ENCODE results near the gene CYGB.

Gene CYGB

GRCh38 chr17:76574166-76574565, 36.7 kb upstream of the CYGB start:
- ChIA-PET CTCF (interaction anchor here (0.5 to 1.8 kb wide), 3 partner anchors 21 to 244 kb away, joined by 3 to 6 read pairs (median 4); no protein-coding TSS in a partner anchor), POLR2A (no interaction called here)
- H3K4me3 ChIP-seq (ENCODE audit: low read depth, low read length) = no peak overlapping the region
- no peak overlapping the region for H3K27ac ChIP-seq (ENCODE audit: extremely low read depth, low read depth, low read length)
- H3K36me3 ChIP-seq (ENCODE audit: control insufficient read depth in 2 of 2, insufficient read depth in 1 of 2, low read length in 2 of 2) = no peaks in the 10 kb centered on the region
- TF ChIP-seq ZEB2 (tag by site-specific recombination; IDR thresholded peaks at IDR 0.05) (no peak), PRDM4 (tag by site-specific recombination; IDR thresholded peaks at IDR 0.05) (no peak), ZNF776 (tag by site-specific recombination; IDR thresholded peaks at IDR 0.05; ENCODE audit: borderline replicate concordance) (no peak), ZNF658 (tag by site-specific recombination; IDR thresholded peaks at IDR 0.05) (no peak), ZNF704 (tag by site-specific recombination; IDR thresholded peaks at IDR 0.05) (no peak), ZNF184 (tag by site-specific recombination; IDR thresholded peaks at IDR 0.05) (no peak), ZNF138 (tag by site-specific recombination; IDR thresholded peaks at IDR 0.05; ENCODE audit: borderline replicate concordance) (no peak), ZNF148 (tag by site-specific recombination; IDR thresholded peaks at IDR 0.05; ENCODE audit: borderline replicate concordance) (no peak), ZNF426 (tag by site-specific recombination; IDR thresholded peaks at IDR 0.05) (no peak), GLI2 (tag by site-specific recombination; IDR thresholded peaks at IDR 0.05; ENCODE audit: borderline replicate concordance, low read depth) (no peak), REST (tag by site-specific recombination; IDR thresholded peaks at IDR 0.05) (no peak), ZNF530 (tag by site-specific recombination; IDR thresholded peaks at IDR 0.05; ENCODE audit: low read depth) (no peak)
- no peaks in the 10 kb centered on the region for H3K4me1 ChIP-seq (ENCODE audit: control insufficient read depth, insufficient read depth, low read length)
- H3K9me3 ChIP-seq (ENCODE audit: control insufficient read depth, insufficient read depth, low read depth, low read length) = no peaks in the 10 kb centered on the region

- H3K4me1 ChIP-seq (ENCODE audit: control insufficient read depth, insufficient read depth, low read length) = no peaks in the 10 kb centered on the region
- no peak overlapping the region for H3K4me3 ChIP-seq (ENCODE audit: low read depth, low read length)
- peaks cover 0 to under 1% of the 10 kb centered on the region in 2 experiments; a peak in 1 of 3 replicates for H3K36me3 ChIP-seq (ENCODE audit: control insufficient read depth in 2 of 2, insufficient read depth in 1 of 2, low read length in 2 of 2)
- POLR2A ChIA-PET = no interaction called here
- H3K9me3 ChIP-seq (ENCODE audit: control insufficient read depth, insufficient read depth, low read depth, low read length) = no peaks in the 10 kb centered on the region
- CTCF ChIA-PET = interaction anchor here (0.7 to 1.1 kb wide), 5 partner anchors 13 to 109 kb away, joined by 3 to 7 read pairs (median 5); partner anchors contain the start of gene ST6GALNAC2
- no peak overlapping the region for H3K27ac ChIP-seq (ENCODE audit: extremely low read depth, low read depth, low read length)
- TF ChIP-seq ZNF692 (tag by site-specific recombination; IDR thresholded peaks at IDR 0.05) (no peak), GLIS1 (tag by site-specific recombination; IDR thresholded peaks at IDR 0.05) (no peak), ZNF132 (tag by site-specific recombination; IDR thresholded peaks at IDR 0.05; ENCODE audit: borderline replicate concordance) (no peak), ZNF548 (tag by site-specific recombination; IDR thresholded peaks at IDR 0.05) (no peak), ZNF148 (tag by site-specific recombination; IDR thresholded peaks at IDR 0.05; ENCODE audit: borderline replicate concordance) (no peak), ZNF843 (tag by site-specific recombination; IDR thresholded peaks at IDR 0.05) (no peak), ZNF560 (tag by site-specific recombination; IDR thresholded peaks at IDR 0.05; ENCODE audit: borderline replicate concordance) (no peak), KLF7 (tag by site-specific recombination; IDR thresholded peaks at IDR 0.05; ENCODE audit: borderline replicate concordance) (no peak)
Measured at GRCh38 chr17:76573096-76573495, 35.6 kb upstream of the CYGB start.
